Kidney epithelial cell (primary cell): ENCODE data around the gene LHX6. TPM values are rescaled to one million over a fixed set of nuclear protein-coding genes. Genes with fewer than 3 reads are reported as not detected.

ENCODE experiments used
- DNase-seq: peaks from one replicate; pipeline ENCODE4 v3.0.0-alpha.2; 2010; ENCODE audit warnings: low read depth
- H3K27me3 ChIP-seq: 2 replicates; pipeline ENCODE4 v1.6.0; 2011; ENCODE audit warnings: low read length; ENCODE audit not compliant: control insufficient read depth, insufficient read depth
- H3K36me3 ChIP-seq: 2 replicates; pipeline ENCODE4 v1.5.1; 2011; ENCODE audit warnings: low read length; ENCODE audit not compliant: control insufficient read depth, insufficient read depth
- H3K4me3 ChIP-seq: 2 replicates; pipeline ENCODE4 v1.5.1; 2011; ENCODE audit warnings: low read depth, mild to moderate bottlenecking, control low read depth, low read length
- CTCF ChIP-seq: IDR thresholded peaks from 2 replicates; pipeline ENCODE4 v1.5.1; 2011; ENCODE audit warnings: mild to moderate bottlenecking, moderate library complexity, low read length, control low read depth, inconsistent platforms; ENCODE audit not compliant: insufficient read depth, poor library complexity, severe bottlenecking
- total RNA-seq: library from RNA; depleted of rRNA; stranded (reverse); fragments of >200 nt; gene quantifications from 2 replicates; pipeline ENCODE4 v1.2.3, GENCODE V29; 2015

Gene LHX6
- total RNA-seq, 1 donor from 2014 or later: 0.84 TPM

- H3K27me3 ChIP-seq: peaks cover 95% of the 10 kb centered on the region
- H3K4me3 ChIP-seq: no peak overlapping the region
Measured at GRCh38 chr9:122225312-122226141, 3.2 kb downstream of the LHX6 start.

GRCh38 chr9:122223435-122223834 lies 5.3 kb downstream of the LHX6 start:
- H3K36me3 ChIP-seq: no peaks in the 10 kb centered on the region
- H3K4me3 ChIP-seq: no peak overlapping the region
- H3K27me3 ChIP-seq: peaks cover 95% of the 10 kb centered on the region
- no peak for DNase-seq
- no peak for TF ChIP-seq CTCF

More at GRCh38 chr9:122225312-122226141, 3.2 kb downstream of the LHX6 start:
- no peak for TF ChIP-seq CTCF
- no peak for DNase-seq
- peaks cover 1% of the 10 kb centered on the region for H3K36me3 ChIP-seq

- TF ChIP-seq CTCF: no peak
- DNase-seq: no peak
- Histone ChIP-seq H3K36me3 (no peaks in the 10 kb centered on the region), H3K4me3 (no peak overlapping the region), H3K27me3 (peaks cover 96% of the 10 kb centered on the region)
Measured at GRCh38 chr9:122222791-122223190, 6.0 kb downstream of the LHX6 start.

- peaks cover 96% of the 10 kb centered on the region for H3K27me3 ChIP-seq
- no peaks in the 10 kb centered on the region for H3K36me3 ChIP-seq
- no peak for TF ChIP-seq CTCF
- H3K4me3 ChIP-seq: no peak overlapping the region
- no peak for DNase-seq
Measured at GRCh38 chr9:122221183-122221811, 7.5 kb downstream of the LHX6 start.

- Histone ChIP-seq H3K36me3 (no peaks in the 10 kb centered on the region), H3K4me3 (no peak overlapping the region), H3K27me3 (peaks cover 96% of the 10 kb centered on the region)
- no peak for DNase-seq
- TF ChIP-seq CTCF: no peak
Measured at GRCh38 chr9:122220673-122221182, 8.0 kb downstream of the LHX6 start.
